Esophagus muscularis mucosa (tissue), 4 donors: ENCODE data around the gene RMND5B. TPM values are rescaled to one million over a fixed set of nuclear protein-coding genes. Genes with fewer than 3 reads are reported as not detected.

Source experiments
- DNase-seq: peaks from one replicate; pipeline ENCODE4 v3.0.0-alpha.2; 2017; ENCODE audit errors: extremely low spot score
- H3K27ac ChIP-seq, 4 donors: fragments of 200-600 bp; sonication (generic); replicated peaks in 1 of 4; 1 replicate in 3 of 4; 2 replicates in 1 of 4; pipeline ENCODE4 v1.5.1; 2016 to 2019; ENCODE audit warnings: mild to moderate bottlenecking in 1 of 4
- H3K27me3 ChIP-seq, 4 donors: fragments of 200-600 bp; sonication (generic); one replicate each; pipeline versions ENCODE4 v1.5.1 to v1.6.0; 2016 to 2019
- H3K36me3 ChIP-seq, 4 donors: fragments of 200-600 bp; sonication (generic); one replicate each; pipeline ENCODE4 v1.5.1; 2016 to 2019
- H3K4me1 ChIP-seq, 4 donors: fragments of 200-600 bp; sonication (generic); one replicate each; pipeline ENCODE4 v1.5.1; 2016 to 2019
- H3K4me3 ChIP-seq, 4 donors: fragments of 200-600 bp; sonication (generic); 1 replicate in 2 of 4; 2 replicates in 2 of 4; pipeline ENCODE4 v1.5.1; 2016 to 2019; ENCODE audit warnings: mild to moderate bottlenecking in 4 of 4, moderate library complexity in 1 of 4
- H3K9me3 ChIP-seq, 4 donors: fragments of 200-600 bp; sonication (generic); 1 replicate in 3 of 4; 2 replicates in 1 of 4; pipeline ENCODE4 v1.5.1; 2016 to 2019
- CTCF ChIP-seq, 3 experiments: fragments of 200-600 bp in 2 of 3; fragments of 450-650 bp in 1 of 3; sonication (generic) in 2 of 3; IDR thresholded peaks; one replicate each; pipeline ENCODE4 v1.5.1; 2017 to 2019; ENCODE audit warnings: antibody characterized with exemption in 3 of 3, mild to moderate bottlenecking in 2 of 3, moderate library complexity in 1 of 3
- EP300 ChIP-seq: sonication (generic); formaldehyde crosslinking; IDR thresholded peaks from one replicate; pipeline ENCODE4 v1.6.1; 2017; ENCODE audit warnings: antibody characterized with exemption
- POLR2A ChIP-seq: fragments of 450-650 bp; IDR thresholded peaks from one replicate; pipeline ENCODE4 v1.6.1; 2017; ENCODE audit warnings: antibody characterized with exemption, moderate library complexity, mild to moderate bottlenecking, low read depth
- POLR2AphosphoS5 ChIP-seq, 2 donors: sonication (generic); formaldehyde crosslinking; IDR thresholded peaks; one replicate each; pipeline ENCODE4 v1.6.1; 2017; ENCODE audit warnings: antibody characterized with exemption in 2 of 2
- WGBS: methylation state at CpG from one replicate; pipeline ENCODE4 v1.1.5; 2018; 5-methylcytosine and 5-hydroxymethylcytosine counted together
- intact Hi-C: fragments of 100-400 bp; cut with DNase I; formaldehyde crosslinking; loops from one replicate; pipeline ENCODE4 v1.15.1; 2023
- total RNA-seq, 4 donors: library from RNA; depleted of rRNA; stranded (reverse); fragments of >200 nt; gene quantifications; one replicate each; pipeline versions ENCODE4 v1.1.0 to v1.2.1, GENCODE V29; 2016

RMND5B gene
- total RNA-seq, 4 donors from 2014 or later: 43.2 to 53.9 (median 45.4) TPM

- intact Hi-C loops: no loop called here
- TF ChIP-seq EP300 (no peak), POLR2A (no peak), POLR2AphosphoS5 (IDR thresholded peaks at IDR 0.05) (no peak), CTCF (IDR thresholded peaks at IDR 0.05) (no peak)
- Histone ChIP-seq H3K27me3 (peaks cover 0 to 16% (median under 1%) of the 10 kb centered on the region in 4 donors), H3K4me1 (no peaks in the 10 kb centered on the region), H3K27ac (no peak overlapping the region), H3K36me3 (no peaks in the 10 kb centered on the region), H3K4me3 (no peak overlapping the region), H3K9me3 (no peaks in the 10 kb centered on the region)
- no peak for DNase-seq
- WGBS: 86% methylated on average over 2 of the region's 2 CpGs
Measured at GRCh38 chr5:178170455-178170854, 39.6 kb downstream of the RMND5B start.

DNA sequence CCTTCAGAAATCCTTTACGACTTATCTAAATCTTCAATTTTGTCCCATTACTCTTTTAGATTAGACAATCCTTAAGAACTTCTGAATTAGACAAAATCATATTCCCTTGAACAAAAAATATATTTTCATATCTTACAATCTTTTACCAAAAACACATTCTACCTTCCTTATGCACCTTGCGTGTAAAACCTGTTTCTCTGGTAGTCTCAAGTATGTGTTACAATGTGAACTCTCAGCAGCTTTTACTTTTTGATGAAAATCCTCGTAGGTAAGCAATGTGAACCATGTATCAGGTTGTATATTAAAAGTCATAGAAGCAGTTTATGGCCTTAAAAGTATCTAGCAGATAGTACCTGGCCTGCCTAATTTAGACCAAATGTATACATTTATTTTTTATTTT is 43.6 kb downstream of the RMND5B start:
- Histone ChIP-seq H3K4me3 (no peak overlapping the region), H3K9me3 (no peaks in the 10 kb centered on the region), H3K27ac (no peak overlapping the region), H3K27me3 (peaks cover 0 to under 1% (median 0%) of the 10 kb centered on the region in 4 donors), H3K36me3 (no peaks in the 10 kb centered on the region), H3K4me1 (no peaks in the 10 kb centered on the region)
- WGBS: 94% methylated on average over 3 of the region's 3 CpGs
- TF ChIP-seq CTCF (IDR thresholded peaks at IDR 0.05): no peak
- no peak for TF ChIP-seq POLR2AphosphoS5 (IDR thresholded peaks at IDR 0.05)
- no peak for TF ChIP-seq POLR2A
- TF ChIP-seq EP300: no peak
- intact Hi-C loops: no loop called here
- DNase-seq: no peak

DNA sequence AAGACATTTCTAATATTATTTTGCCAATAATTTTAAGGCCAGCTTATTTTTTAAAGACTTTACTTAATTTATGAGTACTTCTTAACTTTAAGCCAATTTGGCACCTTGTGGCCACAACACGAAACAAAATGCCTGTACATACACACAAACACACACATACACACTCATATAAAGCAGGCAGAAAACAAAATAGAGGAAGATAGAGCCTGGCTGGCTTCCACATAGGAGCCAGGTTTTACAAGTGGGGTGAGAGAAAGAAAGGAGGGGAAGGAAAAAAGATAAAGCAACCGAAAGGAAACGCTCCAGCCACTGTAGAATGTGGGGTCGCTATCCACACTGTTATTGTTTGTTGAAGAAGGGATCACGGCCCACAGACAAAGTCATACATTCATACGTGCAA is 46.0 kb downstream of the RMND5B start:
- no peak overlapping the region for H3K27ac ChIP-seq
- intact Hi-C loops: no loop called here
- H3K27me3 ChIP-seq: peaks cover 0 to 14% (median 0%) of the 10 kb centered on the region in 4 donors
- TF ChIP-seq POLR2AphosphoS5 (IDR thresholded peaks at IDR 0.05) (no peak), EP300 (no peak), CTCF (IDR thresholded peaks at IDR 0.05) (no peak), POLR2A (no peak)
- 80% methylated on average over 6 of the region's 6 CpGs for WGBS
- no peak overlapping the region for H3K4me3 ChIP-seq
- DNase-seq: no peak
- no peaks in the 10 kb centered on the region for H3K9me3 ChIP-seq
- H3K4me1 ChIP-seq: no peaks in the 10 kb centered on the region
- H3K36me3 ChIP-seq: no peaks in the 10 kb centered on the region

DNA sequence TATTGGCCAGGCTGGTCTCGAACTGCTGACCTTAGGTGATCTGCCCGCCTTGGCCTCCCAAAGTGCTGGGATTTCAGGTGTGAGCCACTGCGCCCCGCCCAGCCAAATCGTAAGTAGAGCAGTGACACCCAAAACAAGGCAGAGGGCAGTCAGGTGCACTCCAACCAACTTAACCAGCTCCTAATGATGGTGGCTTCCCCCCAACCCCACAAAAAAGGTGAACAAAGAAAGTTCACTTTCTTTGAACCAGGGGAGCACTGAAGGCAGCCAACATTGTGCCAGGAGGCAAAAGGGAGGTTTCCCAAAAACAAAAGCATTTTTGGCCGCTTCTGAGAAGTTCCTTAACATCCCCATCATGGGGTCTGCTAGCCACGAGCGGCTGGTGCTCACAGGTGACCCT is 46.8 kb downstream of the RMND5B start:
- DNase-seq: no peak
- intact Hi-C loops: no loop called here
- Histone ChIP-seq H3K9me3 (no peaks in the 10 kb centered on the region), H3K4me3 (no peak overlapping the region), H3K27me3 (peaks cover 0 to 14% (median 0%) of the 10 kb centered on the region in 4 donors), H3K27ac (no peak overlapping the region), H3K4me1 (no peaks in the 10 kb centered on the region), H3K36me3 (no peaks in the 10 kb centered on the region)
- no peak for TF ChIP-seq EP300
- TF ChIP-seq CTCF (IDR thresholded peaks at IDR 0.05): no peak
- TF ChIP-seq POLR2A: no peak
- TF ChIP-seq POLR2AphosphoS5 (IDR thresholded peaks at IDR 0.05): no peak
- 88% methylated on average over 6 of the region's 8 CpGs for whole genome bisulfite sequencing

GRCh38 chr5:178180141-178180863 is 49.5 kb downstream of the RMND5B start:
- Histone ChIP-seq H3K27ac (no peak overlapping the region), H3K4me3 (no peak overlapping the region), H3K4me1 (no peaks in the 10 kb centered on the region), H3K36me3 (no peaks in the 10 kb centered on the region), H3K27me3 (peaks cover 0 to 14% (median 0%) of the 10 kb centered on the region in 4 donors), H3K9me3 (no peaks in the 10 kb centered on the region)
- intact Hi-C loops: no loop called here
- 40% methylated on average over 9 of the region's 9 CpGs for WGBS
- no peak for DNase-seq
- no peak for TF ChIP-seq EP300
- TF ChIP-seq POLR2A: no peak
- TF ChIP-seq POLR2AphosphoS5 (IDR thresholded peaks at IDR 0.05): no peak
- TF ChIP-seq CTCF (IDR thresholded peaks at IDR 0.05): no peak
